HK-2 (cell line): ENCODE results near the gene NKAIN4.

Source experiments
- DNase-seq: peaks from one replicate; pipeline ENCODE4 v3.0.0-alpha.2; 2018; ENCODE audit not compliant: unreplicated experiment

Gene NKAIN4

GRCh38 chr20:63194797-63195173 lies 59.5 kb downstream of the NKAIN4 start:
- DNase-seq, result no peak

DNA sequence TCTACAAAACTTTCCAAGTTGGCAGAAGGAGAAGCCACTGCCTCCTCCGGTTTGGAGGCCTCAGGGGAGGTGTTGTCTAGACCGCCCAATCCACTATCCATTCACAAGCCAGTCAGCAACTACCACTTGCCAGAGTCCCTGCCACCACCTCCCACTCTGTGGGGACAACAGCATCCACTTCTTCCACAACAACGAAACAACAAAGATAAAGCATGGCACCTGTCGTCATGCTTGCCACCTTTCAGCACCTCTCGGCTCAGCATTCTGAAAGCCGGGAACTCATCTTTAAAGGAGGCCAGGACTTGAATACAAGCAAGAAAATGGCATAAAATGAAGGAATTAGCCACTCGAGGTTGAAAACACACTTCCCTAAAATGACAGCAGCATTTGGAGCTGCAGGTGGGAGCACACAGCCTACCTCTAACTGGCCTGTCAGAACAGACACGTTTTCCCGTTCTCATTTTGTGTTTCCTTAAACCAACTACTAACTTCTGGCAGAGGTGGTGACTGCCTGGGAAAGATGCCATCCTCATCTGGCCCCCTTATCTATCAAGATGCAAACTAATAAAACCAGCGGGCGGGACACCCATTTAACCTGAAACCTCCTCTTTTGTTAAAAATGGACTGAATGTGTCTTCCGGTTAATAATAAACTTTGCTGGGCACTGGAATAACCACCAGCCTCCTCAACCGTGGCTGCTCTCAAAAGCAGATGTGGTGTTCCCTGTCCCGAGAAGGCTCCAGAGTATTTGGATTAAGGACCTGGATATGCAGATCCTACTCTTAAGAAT lies 60.1 kb downstream of the NKAIN4 start:
- no peak for DNase-seq

GRCh38 chr20:63192721-63193120 lies 61.5 kb downstream of the NKAIN4 start:
- DNase-seq, result no peak

DNA sequence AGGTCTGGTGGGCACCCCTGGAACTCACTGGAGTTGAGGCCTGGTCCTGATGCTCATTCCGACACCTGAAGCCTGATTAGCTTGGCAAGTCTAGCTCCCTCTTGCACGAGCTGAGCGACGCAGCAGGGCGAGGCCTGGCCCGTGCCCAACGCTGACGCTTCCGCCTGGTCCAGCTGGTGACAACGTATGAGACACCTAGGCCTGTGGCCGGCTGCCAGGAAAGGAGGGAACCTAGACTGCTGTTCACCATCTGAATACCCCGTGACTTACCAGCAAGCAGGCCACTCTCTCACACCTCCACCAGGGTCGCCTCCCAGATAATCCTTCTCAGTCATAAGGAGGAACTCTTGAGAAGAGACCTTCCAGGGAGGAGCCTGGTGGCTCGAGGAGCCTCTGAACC lies 62.9 kb downstream of the NKAIN4 start:
- peak; percentile 84 for DNase-seq

DNA sequence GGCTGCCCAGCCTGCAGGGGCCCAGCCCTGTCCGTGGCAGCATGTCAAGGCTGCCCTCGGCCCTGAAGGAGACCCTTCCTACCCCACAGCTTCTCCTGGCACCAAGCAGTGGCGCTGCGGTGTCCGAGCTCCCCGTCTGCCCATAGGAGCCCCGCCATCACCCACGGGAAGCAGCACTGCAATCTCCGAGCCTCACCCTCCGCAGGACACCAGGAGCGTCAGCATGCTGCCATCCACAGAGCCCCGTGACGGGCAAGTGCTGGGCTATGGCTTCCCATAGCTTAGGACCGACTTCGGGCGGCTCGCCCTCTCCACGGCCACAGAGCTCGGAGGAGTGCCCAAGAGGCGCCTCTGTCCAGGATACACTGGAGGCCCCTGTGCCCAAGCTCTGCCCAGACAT lies 63.4 kb downstream of the NKAIN4 start:
- no peak for DNase-seq
